Neural cell (in vitro differentiated cells): ENCODE data around the gene ZSCAN2. TPM values are rescaled to one million over a fixed set of nuclear protein-coding genes. Genes with fewer than 3 reads are reported as not detected.

Source experiments
- H2AFZ ChIP-seq: fragments of 200-600, 300-800 bp; sonication (generic), shearing (Covaris generic); 2 replicates; pipeline ENCODE4 v1.6.0; 2014; ENCODE audit warnings: low read depth, mild to moderate bottlenecking, antibody characterized with exemption, low read length, moderate library complexity
- H3F3A ChIP-seq: fragments of 200-600 bp; shearing (Covaris generic); 2 replicates; pipeline ENCODE4 v1.6.1; 2016; ENCODE audit warnings: mild to moderate bottlenecking, moderate library complexity, mixed read lengths, antibody characterized with exemption, low read length; ENCODE audit not compliant: insufficient read depth, poor library complexity, severe bottlenecking
- H3K27ac ChIP-seq: fragments of 200-600, 300-800 bp; sonication (generic), shearing (Covaris generic); 2 replicates; pipeline ENCODE4 v1.5.1; 2014; ENCODE audit warnings: mild to moderate bottlenecking, low read length, moderate library complexity
- H3K27me3 ChIP-seq: fragments of 300-800, 200-600 bp; sonication (generic), shearing (Covaris generic); 2 replicates; pipeline ENCODE4 v1.6.0; 2014; ENCODE audit warnings: mild to moderate bottlenecking, low read depth, low read length, moderate library complexity; ENCODE audit not compliant: insufficient read depth
- H3K36me3 ChIP-seq: fragments of 300-800, 200-600 bp; sonication (generic), shearing (Covaris generic); 2 replicates; pipeline ENCODE4 v1.5.1; 2014; ENCODE audit warnings: mild to moderate bottlenecking, antibody characterized with exemption, low read length, moderate library complexity; ENCODE audit not compliant: insufficient read depth
- H3K4me2 ChIP-seq: fragments of 300-800, 200-600 bp; sonication (generic), shearing (Covaris generic); 2 replicates; pipeline ENCODE4 v1.6.0; 2014; ENCODE audit warnings: mild to moderate bottlenecking, low read length
- H3K4me3 ChIP-seq: fragments of 300-800, 200-600 bp; sonication (generic), shearing (Covaris generic); 2 replicates; pipeline ENCODE4 v1.5.1; 2014; ENCODE audit warnings: mild to moderate bottlenecking, low read length, moderate library complexity
- H3K79me2 ChIP-seq: fragments of 200-600 bp; shearing (Covaris generic); replicated peaks from 2 replicates; pipeline ENCODE4 v1.6.0; 2014; ENCODE audit warnings: mild to moderate bottlenecking, low read length, moderate library complexity; ENCODE audit not compliant: insufficient read depth
- H3K9ac ChIP-seq: fragments of 300-800, 200-600 bp; sonication (generic), shearing (Covaris generic); 2 replicates; pipeline ENCODE4 v1.6.1; 2016; ENCODE audit warnings: mild to moderate bottlenecking, low read length, mixed read lengths
- H3K9me2 ChIP-seq: fragments of 200-600 bp; shearing (Covaris generic); 2 replicates; pipeline ENCODE4 v1.6.1; 2016; ENCODE audit warnings: mild to moderate bottlenecking, low read length, mixed read lengths; ENCODE audit not compliant: insufficient read depth
- H3K9me3 ChIP-seq: fragments of 200-600, 300-800 bp; sonication (generic), shearing (Covaris generic); 2 replicates; pipeline ENCODE4 v1.6.1; 2016; ENCODE audit warnings: mild to moderate bottlenecking, mixed run types, low read length, moderate library complexity, mixed read lengths
- H4K20me1 ChIP-seq: fragments of 200-600 bp; shearing (Covaris generic); 2 replicates; pipeline ENCODE4 v1.6.1; 2016; ENCODE audit warnings: mild to moderate bottlenecking, mixed run types; ENCODE audit not compliant: insufficient read depth
- CTCF ChIP-seq: fragments of 450-650 bp; IDR thresholded peaks from 2 replicates; pipeline ENCODE4 v1.5.1; 2014; ENCODE audit warnings: antibody characterized with exemption, mild to moderate bottlenecking, moderate library complexity; ENCODE audit not compliant: poor library complexity, severe bottlenecking
- EP300 ChIP-seq: fragments of 450-650 bp; conservative IDR thresholded peaks from 2 replicates; pipeline ENCODE4 v1.6.1; 2014; ENCODE audit warnings: antibody characterized with exemption, mild to moderate bottlenecking, moderate library complexity; ENCODE audit not compliant: poor library complexity, severe bottlenecking
- EZH2 ChIP-seq: fragments of 200-600, 300-800 bp; shearing (Covaris generic), sonication (generic); IDR thresholded peaks from 2 replicates; pipeline ENCODE4 v1.6.1; 2014; ENCODE audit warnings: antibody characterized with exemption, low read length, borderline replicate concordance, mild to moderate bottlenecking; ENCODE audit not compliant: insufficient read depth, poor library complexity, severe bottlenecking
- MXI1 ChIP-seq: fragments of 450-650 bp; conservative IDR thresholded peaks from 2 replicates; pipeline ENCODE4 v1.6.1; 2014; ENCODE audit warnings: antibody characterized with exemption, mild to moderate bottlenecking; ENCODE audit not compliant: poor library complexity, severe bottlenecking
- POLR2AphosphoS5 ChIP-seq: IDR thresholded peaks from 2 replicates; pipeline ENCODE4 v1.6.1; 2012
- RAD21 ChIP-seq: fragments of 450-650 bp; conservative IDR thresholded peaks from 2 replicates; pipeline ENCODE4 v1.6.1; 2014; ENCODE audit warnings: antibody characterized with exemption, mild to moderate bottlenecking, moderate library complexity
- REST ChIP-seq: IDR thresholded peaks from 2 replicates; pipeline ENCODE4 v1.6.1; 2012; ENCODE audit warnings: borderline replicate concordance
- SMC3 ChIP-seq: fragments of 450-650 bp; conservative IDR thresholded peaks from 2 replicates; pipeline ENCODE4 v1.6.1; 2014; ENCODE audit warnings: antibody characterized with exemption, mild to moderate bottlenecking, moderate library complexity; ENCODE audit not compliant: poor library complexity
- TAF1 ChIP-seq: IDR thresholded peaks from 2 replicates; pipeline ENCODE4 v1.6.1; 2012; ENCODE audit warnings: low read depth
- polyA plus RNA-seq: library from polyadenylated mRNA; depleted of rRNA; stranded (reverse); fragments of >200 nt; gene quantifications from 2 replicates; pipeline ENCODE4 v1.2.3, GENCODE V29; 2014

The ZSCAN2 gene
- polyA plus RNA-seq, 1 donor from 2014 or later: 55.6 TPM

- Histone ChIP-seq H3K4me2 (no peak overlapping the region), H3K36me3 (no peaks in the 10 kb centered on the region), H4K20me1 (no peaks in the 10 kb centered on the region), H3K27ac (no peak overlapping the region), H3K9ac (no peak overlapping the region), H3K27me3 (no peaks in the 10 kb centered on the region), H2AFZ (no peak overlapping the region), H3F3A (no peaks in the 10 kb centered on the region), H3K79me2 (no peaks in the 10 kb centered on the region), H3K4me3 (no peak overlapping the region), H3K9me2 (no peaks in the 10 kb centered on the region), H3K9me3 (no peaks in the 10 kb centered on the region)
- TF ChIP-seq MXI1 (no peak), CTCF (no peak), EZH2 (no peak), EP300 (no peak), SMC3 (no peak), RAD21 (no peak), REST (no peak), POLR2AphosphoS5 (no peak), TAF1 (no peak)
Observed at GRCh38 chr15:84590406-84590805, 10.4 kb upstream of the ZSCAN2 start.

GRCh38 chr15:84591815-84592214, 9.0 kb upstream of the ZSCAN2 start:
- Histone ChIP-seq H3K79me2 (no peaks in the 10 kb centered on the region), H2AFZ (no peak overlapping the region), H3K4me2 (no peak overlapping the region), H4K20me1 (no peaks in the 10 kb centered on the region), H3F3A (no peaks in the 10 kb centered on the region), H3K9ac (no peak overlapping the region), H3K9me2 (no peaks in the 10 kb centered on the region), H3K27ac (no peak overlapping the region), H3K27me3 (no peaks in the 10 kb centered on the region), H3K36me3 (no peaks in the 10 kb centered on the region), H3K9me3 (no peaks in the 10 kb centered on the region), H3K4me3 (no peak overlapping the region)
- no peak for TF ChIP-seq RAD21
